ENCODE measurements around the gene TKT.
"Not testable (repeated sequence)": the region's sequence is repeated elsewhere in the genome, so short reads cannot be mapped to it uniquely, and the experiment has no call there.

Gene TKT

GRCh38 chr3:53255775-53256703 is at the start of gene TKT:
TSS of gene TKT (minus strand) at chr3:53256022. CDS start at chr3:53255942, 80 bp downstream.
- Mint-ChIP-seq H3K27me3 (no peaks in the 10 kb centered on the region), H3K9me3 (no peaks in the 10 kb centered on the region), H3K27ac (peak within 1 kb of the TSS; percentile 94 to 98), H3K4me3 (peak within 1 kb of the TSS; percentile 93 to 97), H3K4me1 (peaks cover 40% of the 10 kb centered on the region)
- ATAC-seq (peak; percentile 79), DNase-seq (peak; percentile 69 to 81)

GRCh38 chr3:53303957-53304356 is 48.1 kb upstream of the TKT start:
- Mint-ChIP-seq H3K27ac (no peak overlapping the region), H3K4me1 (peaks cover 7% of the 10 kb centered on the region), H3K27me3 (no peaks in the 10 kb centered on the region), H3K4me3 (no peak overlapping the region), H3K9me3 (no peaks in the 10 kb centered on the region)
- no peak for DNase-seq
- no peak for ATAC-seq

GRCh38 chr3:53303549-53303948 is 47.7 kb upstream of the TKT start:
- DNase-seq (no peak), ATAC-seq (no peak)
- Mint-ChIP-seq H3K27me3 (no peaks in the 10 kb centered on the region), H3K27ac (no peak overlapping the region), H3K4me3 (no peak overlapping the region), H3K4me1 (peaks cover 7% of the 10 kb centered on the region), H3K9me3 (no peaks in the 10 kb centered on the region)

- H3K9me3 Mint-ChIP-seq: no peaks in the 10 kb centered on the region
- H3K4me3 Mint-ChIP-seq: no peak overlapping the region
- H3K4me1 Mint-ChIP-seq: peaks cover 7% of the 10 kb centered on the region
- no peaks in the 10 kb centered on the region for H3K27me3 Mint-ChIP-seq
- peak overlapping the region in 1 of 2 donors; percentile 38 for H3K27ac Mint-ChIP-seq
- DNase-seq (no peak), ATAC-seq (no peak)
Measured at GRCh38 chr3:53300826-53301225, 45.0 kb upstream of the TKT start.

GRCh38 chr3:53299611-53300023 is 43.8 kb upstream of the TKT start:
- H3K27ac Mint-ChIP-seq: peak overlapping the region in 1 of 2 donors; percentile 33
- H3K27me3 Mint-ChIP-seq, H3K4me1 Mint-ChIP-seq, H3K9me3 Mint-ChIP-seq, DNase-seq, H3K4me3 Mint-ChIP-seq: not testable (repeated sequence)
- peak; percentile 69 for ATAC-seq

GRCh38 chr3:53295410-53295809 is 39.6 kb upstream of the TKT start:
- no peak for ATAC-seq
- peaks cover 7% of the 10 kb centered on the region for H3K4me1 Mint-ChIP-seq
- H3K4me3 Mint-ChIP-seq: no peak overlapping the region
- no peaks in the 10 kb centered on the region for H3K27me3 Mint-ChIP-seq
- H3K27ac Mint-ChIP-seq: peak overlapping the region in 1 of 2 donors; percentile 90
- no peaks in the 10 kb centered on the region for H3K9me3 Mint-ChIP-seq
- no peak for DNase-seq

GRCh38 chr3:53293867-53294266 is 38.0 kb upstream of the TKT start:
- H3K4me3 Mint-ChIP-seq: no peak overlapping the region
- no peaks in the 10 kb centered on the region for H3K4me1 Mint-ChIP-seq
- ATAC-seq (no peak), DNase-seq (no peak)
- H3K27ac Mint-ChIP-seq: peak overlapping the region; percentile 1 to 64
- no peaks in the 10 kb centered on the region for H3K27me3 Mint-ChIP-seq
- no peaks in the 10 kb centered on the region for H3K9me3 Mint-ChIP-seq

GRCh38 chr3:53288214-53288613 is 32.4 kb upstream of the TKT start:
- Mint-ChIP-seq H3K27me3 (no peaks in the 10 kb centered on the region), H3K4me3 (no peak overlapping the region), H3K27ac (no peak overlapping the region), H3K4me1 (peaks cover 14% of the 10 kb centered on the region), H3K9me3 (no peaks in the 10 kb centered on the region)
- ATAC-seq (no peak), DNase-seq (no peak)

GRCh38 chr3:53287131-53287629 is 31.4 kb upstream of the TKT start:
- DNase-seq (no peak), ATAC-seq (no peak)
- peak overlapping the region; percentile 23 to 87 for H3K27ac Mint-ChIP-seq
- no peaks in the 10 kb centered on the region for H3K9me3 Mint-ChIP-seq
- no peak overlapping the region for H3K4me3 Mint-ChIP-seq
- peaks cover 14% of the 10 kb centered on the region for H3K4me1 Mint-ChIP-seq
- H3K27me3 Mint-ChIP-seq: no peaks in the 10 kb centered on the region

GRCh38 chr3:53286727-53287126 is 30.9 kb upstream of the TKT start:
- Mint-ChIP-seq H3K27me3 (no peaks in the 10 kb centered on the region), H3K9me3 (no peaks in the 10 kb centered on the region), H3K4me3 (no peak overlapping the region), H3K4me1 (peaks cover 14% of the 10 kb centered on the region), H3K27ac (peak overlapping the region; percentile 23 to 87)
- ATAC-seq (no peak), DNase-seq (no peak)

GRCh38 chr3:53282581-53282980 is 26.8 kb upstream of the TKT start:
- no peak overlapping the region for H3K4me3 Mint-ChIP-seq
- H3K9me3 Mint-ChIP-seq: no peaks in the 10 kb centered on the region
- peaks cover 8% of the 10 kb centered on the region for H3K4me1 Mint-ChIP-seq
- ATAC-seq (no peak), DNase-seq (no peak)
- no peak overlapping the region for H3K27ac Mint-ChIP-seq
- no peaks in the 10 kb centered on the region for H3K27me3 Mint-ChIP-seq

- ATAC-seq: no peak
- no peak overlapping the region for H3K27ac Mint-ChIP-seq
- no peaks in the 10 kb centered on the region for H3K27me3 Mint-ChIP-seq
- no peaks in the 10 kb centered on the region for H3K9me3 Mint-ChIP-seq
- H3K4me3 Mint-ChIP-seq: no peak overlapping the region
- DNase-seq: no peak
- H3K4me1 Mint-ChIP-seq: peaks cover 11% of the 10 kb centered on the region
Measured at GRCh38 chr3:53278667-53279066, 22.8 kb upstream of the TKT start.

GRCh38 chr3:53274938-53275605 is 19.2 kb upstream of the TKT start:
- H3K27ac Mint-ChIP-seq: peak overlapping the region in 1 of 2 donors; percentile 51
- ATAC-seq (peak; percentile 61), DNase-seq (no peak)
- peaks cover 18% of the 10 kb centered on the region for H3K4me1 Mint-ChIP-seq
- peak overlapping the region in 1 of 2 donors; percentile 34 for H3K4me3 Mint-ChIP-seq
- no peaks in the 10 kb centered on the region for H3K9me3 Mint-ChIP-seq
- no peaks in the 10 kb centered on the region for H3K27me3 Mint-ChIP-seq

GRCh38 chr3:53273146-53273670 is 17.4 kb upstream of the TKT start:
- no peak overlapping the region for H3K4me3 Mint-ChIP-seq
- DNase-seq (no peak), ATAC-seq (no peak)
- peaks cover 23% of the 10 kb centered on the region for H3K4me1 Mint-ChIP-seq
- H3K27ac Mint-ChIP-seq: peak overlapping the region in 1 of 2 donors; percentile 89
- no peaks in the 10 kb centered on the region for H3K9me3 Mint-ChIP-seq
- no peaks in the 10 kb centered on the region for H3K27me3 Mint-ChIP-seq

GRCh38 chr3:53269888-53270880 is 14.4 kb upstream of the TKT start:
- DNase-seq: peak in 1 of 2 donors; percentile 18
- peak; percentile 63 for ATAC-seq
- Mint-ChIP-seq H3K27me3 (no peaks in the 10 kb centered on the region), H3K4me3 (peak overlapping the region in 1 of 2 donors; percentile 38), H3K27ac (peak overlapping the region; percentile 84 to 97), H3K9me3 (no peaks in the 10 kb centered on the region), H3K4me1 (peaks cover 17% of the 10 kb centered on the region)

Measured in stimulated activated naive CD8-positive, alpha-beta T cell treated with anti-CD3 and anti-CD28 coated beads, Interleukin-15, amount 100 ng/mL, for 72 hours (primary cell).